ENCODE results near the gene CACNA2D2. TPM values are rescaled to one million over a fixed set of nuclear protein-coding genes. Genes with fewer than 3 reads are reported as not detected.

Gene CACNA2D2
- total and polyA plus RNA-seq, 2 of the 8 experiments (the other 6 are each of a cell fraction or from before 2014, with no cell fraction given), result 14.1 to 25.0 TPM

GRCh38 chr3:50418850-50419249 is 84.6 kb downstream of the CACNA2D2 start (continued):
- TF ChIP-seq MAFK (IDR thresholded peaks at IDR 0.05; ENCODE audit: low read depth, low read length) (no peak), SUZ12 (IDR thresholded peaks at IDR 0.05; ENCODE audit: low read length) (no peak), JUND (IDR thresholded peaks at IDR 0.05; ENCODE audit: low read length) (no peak), KDM1A (IDR thresholded peaks at IDR 0.05; ENCODE audit: borderline replicate concordance, low read length) (no peak), KDM4A (IDR thresholded peaks at IDR 0.05; ENCODE audit: low read depth, low read length, severe bottlenecking) (no peak), HDAC6 (IDR thresholded peaks at IDR 0.05; ENCODE audit: low read depth, low read length) (no peak)

Data from H1 (cell line).